Spleen (tissue), 11 donors: Measurements from ENCODE around the gene STK38. TPM values are rescaled to one million over a fixed set of nuclear protein-coding genes. Genes with fewer than 3 reads are reported as not detected.
A peak's percentile ranks its signal among the peaks of the same experiment; 100 is the strongest.

Experiments
- DNase-seq: peaks from one replicate; pipeline ENCODE4 v3.0.0-alpha.2; 2020
- H3K27ac ChIP-seq, 8 donors: fragments of 200-600 bp; sonication (generic) in 7 of 8; 1 replicate in 4 of 8; 2 replicates in 4 of 8; pipeline versions ENCODE4 v1.5.0 to v1.8.0; 2016 to 2021; ENCODE audit warnings: inconsistent platforms in 4 of 8, mild to moderate bottlenecking in 4 of 8, moderate library complexity in 1 of 8
- H3K27me3 ChIP-seq, 7 donors: fragments of 200-600 bp; sonication (generic) in 6 of 7; replicated peaks in 1 of 7; 1 replicate in 4 of 7; 2 replicates in 3 of 7; pipeline versions ENCODE4 v1.5.0 to v1.8.0; 2016 to 2021; ENCODE audit warnings: inconsistent platforms in 3 of 7, mild to moderate bottlenecking in 1 of 7
- H3K36me3 ChIP-seq, 6 donors: fragments of 200-600 bp; sonication (generic) in 5 of 6; 1 replicate in 4 of 6; 2 replicates in 2 of 6; pipeline versions ENCODE4 v1.5.0 to v1.8.0; 2016 to 2021; ENCODE audit warnings: inconsistent platforms in 2 of 6
- H3K4me1 ChIP-seq, 6 donors: fragments of 200-600 bp; sonication (generic) in 5 of 6; 1 replicate in 3 of 6; 2 replicates in 3 of 6; pipeline versions ENCODE4 v1.5.0 to v1.8.0; 2016 to 2021; ENCODE audit warnings: inconsistent platforms in 3 of 6
- H3K4me3 ChIP-seq, 8 donors: fragments of 200-600 bp; sonication (generic) in 7 of 8; 1 replicate in 4 of 8; 2 replicates in 4 of 8; pipeline versions ENCODE4 v1.5.0 to v1.8.0; 2016 to 2021; ENCODE audit warnings: inconsistent platforms in 4 of 8, mild to moderate bottlenecking in 4 of 8, moderate library complexity in 2 of 8
- H3K9me3 ChIP-seq, 8 donors: fragments of 200-600 bp; sonication (generic) in 7 of 8; 1 replicate in 4 of 8; 2 replicates in 4 of 8; pipeline versions ENCODE4 v1.5.0 to v1.8.0; 2016 to 2021; ENCODE audit warnings: inconsistent platforms in 4 of 8
- CTCF ChIP-seq, 11 experiments: fragments of 200-600 bp in 7 of 11; fragments of 450-650 bp in 4 of 11; sonication (generic) in 4 of 11; IDR thresholded peaks in 8 of 11; conservative IDR thresholded peaks in 3 of 11; 1 replicate in 7 of 11; 2 replicates in 4 of 11; pipeline versions ENCODE4 v1.4.0 to v1.8.0; 2016 to 2021; ENCODE audit warnings: antibody characterized with exemption in 11 of 11, inconsistent platforms in 4 of 11, mild to moderate bottlenecking in 1 of 11
- POLR2A ChIP-seq, 3 donors: fragments of 450-650 bp; IDR thresholded peaks; one replicate each; pipeline ENCODE4 v1.5.1; 2017; ENCODE audit warnings: antibody characterized with exemption in 3 of 3, mild to moderate bottlenecking in 1 of 3
- POLR2AphosphoS5 ChIP-seq, 3 donors: sonication (generic); formaldehyde crosslinking; IDR thresholded peaks; one replicate each; pipeline ENCODE4 v1.5.1; 2017; ENCODE audit warnings: antibody characterized with exemption in 3 of 3
- WGBS, 5 donors: extraction: QIAGEN DNeasy Blood & Tissue Kit in 3 of 5; methylation state at CpG; one replicate each; pipeline versions ENCODE4 v1.1.5 to v1.1.7; 2013 to 2018; 5-methylcytosine and 5-hydroxymethylcytosine counted together
- intact Hi-C: fragments of 100-400 bp; cut with DNase I; formaldehyde crosslinking; loops from one replicate; pipeline ENCODE4 v1.15.0; 2023; ENCODE audit warnings: low total_unique reads
- polyA plus RNA-seq, 3 donors: library from polyadenylated mRNA; stranded (reverse); fragments of 200-250 nt; gene quantifications; one replicate each; pipeline ENCODE4 v1.2.1, GENCODE V29; 2013
- total RNA-seq, 7 donors: library from RNA; depleted of rRNA in 3 of 7; stranded (reverse); fragments of >200 nt in 3 of 7; fragmentation: NEBNext Ultra II Directional in 4 of 7; extraction: Animal tissue kit (Norgen Biotek cat#: 25700) in 4 of 7; gene quantifications; one replicate each; pipeline versions ENCODE4 v1.1.0 to v1.2.1, GENCODE V29; 2016 to 2021
- donor health status: healthy with polysubstance abuse.
- donor health status: DM: no; HTN: no; CAD: no; lungs with moderate emphysema.
- donor health status: DM: no; HTN: no; CAD: no.
- donor health status: Bipolar disorder and iron deficiency.
- donor health status: healthy.
- donor health status: DM: no; HTN: no; CAD: no.
- donor health status: DM: yes; HTN: yes; CAD: no.

Gene STK38
- total and polyA plus RNA-seq, 10 donors, result 16.4 to 51.8 (median 34.0) TPM

- WGBS, 5 donors, result 12 to 74% (median 39%) methylated on average over 1 to 2 of the region's 2 CpGs
- peaks cover 6 to 93% (median 44%) of the 10 kb centered on the region in 6 donors for H3K36me3 ChIP-seq
- peak overlapping the region in 3 of 8 donors; percentile 23 to 33 (median 30) for H3K27ac ChIP-seq
- no peak for DNase-seq
- no peak overlapping the region for H3K4me3 ChIP-seq
- H3K27me3 ChIP-seq, result no peaks in the 10 kb centered on the region
- H3K4me1 ChIP-seq, result peaks cover 0 to 26% (median 10%) of the 10 kb centered on the region in 6 donors
- intact Hi-C loops, result no loop called here
- H3K9me3 ChIP-seq, result no peaks in the 10 kb centered on the region
- no peak for TF ChIP-seq POLR2A (IDR thresholded peaks at IDR 0.05)
- peak in 1 of 3 donors; percentile 33 for TF ChIP-seq POLR2AphosphoS5 (IDR thresholded peaks at IDR 0.05)
These were observed 69.2 kb downstream of the STK38 start for GRCh38 chr6:36478051-36478526.

GRCh38 chr6:36469946-36470345, 77.3 kb downstream of the STK38 start:
- intact Hi-C loops, result no loop called here
- H3K36me3 ChIP-seq, result peaks cover 0 to 52% (median 31%) of the 10 kb centered on the region in 6 donors
- TF ChIP-seq CTCF (IDR thresholded peaks at IDR 0.05 in 8 of 11, conservative IDR thresholded peaks at IDR 0.05 in 3 of 11) (no peak), POLR2AphosphoS5 (IDR thresholded peaks at IDR 0.05) (no peak), POLR2A (IDR thresholded peaks at IDR 0.05) (no peak)
- no peak overlapping the region for H3K4me3 ChIP-seq
- H3K27ac ChIP-seq, result no peak overlapping the region
- 92 to 98% (median 96%) methylated on average over 3 of the region's 3 CpGs for WGBS, 5 donors
- DNase-seq, result no peak
- H3K4me1 ChIP-seq, result peaks cover 0 to 22% (median 10%) of the 10 kb centered on the region in 6 donors
- peaks cover 0 to 4% (median 0%) of the 10 kb centered on the region in 8 donors for H3K9me3 ChIP-seq
- no peaks in the 10 kb centered on the region for H3K27me3 ChIP-seq

- TF ChIP-seq POLR2AphosphoS5 (IDR thresholded peaks at IDR 0.05) (no peak), POLR2A (IDR thresholded peaks at IDR 0.05) (no peak), CTCF (IDR thresholded peaks at IDR 0.05 in 8 of 11, conservative IDR thresholded peaks at IDR 0.05 in 3 of 11) (no peak)
- H3K27ac ChIP-seq, result no peak overlapping the region
- peaks cover 0 to 4% (median 0%) of the 10 kb centered on the region in 8 donors for H3K9me3 ChIP-seq
- WGBS, 5 donors, result 75 to 88% (median 82%) methylated on average over 6 of the region's 6 CpGs
- peaks cover 0 to 26% (median 10%) of the 10 kb centered on the region in 6 donors for H3K4me1 ChIP-seq
- H3K36me3 ChIP-seq, result peaks cover 0 to 44% (median 30%) of the 10 kb centered on the region in 6 donors
- H3K4me3 ChIP-seq, result no peak overlapping the region
- no peaks in the 10 kb centered on the region for H3K27me3 ChIP-seq
- DNase-seq, result no peak
- intact Hi-C loops, result no loop called here
These were observed 78.1 kb downstream of the STK38 start for GRCh38 chr6:36469148-36469661.

- WGBS, 5 donors, result 97 to 100% (median 98%) methylated on average over 3 of the region's 3 CpGs
- Histone ChIP-seq H3K27ac (no peak overlapping the region), H3K27me3 (no peaks in the 10 kb centered on the region), H3K4me3 (no peak overlapping the region), H3K9me3 (peaks cover 0 to 4% (median 0%) of the 10 kb centered on the region in 8 donors), H3K4me1 (peaks cover 0 to 40% (median 10%) of the 10 kb centered on the region in 6 donors), H3K36me3 (peaks cover 0 to 29% (median 24%) of the 10 kb centered on the region in 6 donors)
- TF ChIP-seq POLR2A (IDR thresholded peaks at IDR 0.05) (no peak), CTCF (IDR thresholded peaks at IDR 0.05 in 8 of 11, conservative IDR thresholded peaks at IDR 0.05 in 3 of 11) (no peak), POLR2AphosphoS5 (IDR thresholded peaks at IDR 0.05) (no peak)
- intact Hi-C loops, result no loop called here
- DNase-seq, result no peak
These were observed 79.7 kb downstream of the STK38 start for GRCh38 chr6:36467625-36468024.
